HG03175 (cell line): ENCODE measurements around the gene SFR1.

Experiments
- ATAC-seq: cut with Tn5 transposase; IDR thresholded peaks from one replicate; pipeline ENCODE4 v1.9.1; 2021; ENCODE audit warnings: mild to moderate bottlenecking, moderate library complexity; ENCODE audit not compliant: unreplicated experiment

SFR1 gene

GRCh38 chr10:104104418-104104817 is 17.6 kb upstream of the SFR1 start:
- ATAC-seq: peak; percentile 42

GRCh38 chr10:104104926-104105325 is 17.0 kb upstream of the SFR1 start:
- ATAC-seq: peak; percentile 14

- ATAC-seq: peak; percentile 95
Observed at GRCh38 chr10:104109908-104110662, 11.9 kb upstream of the SFR1 start.

GRCh38 chr10:104113376-104113956 is 8.5 kb upstream of the SFR1 start:
- no peak for ATAC-seq

- ATAC-seq: no peak
Observed at GRCh38 chr10:104117839-104118323, 4.1 kb upstream of the SFR1 start.

GRCh38 chr10:104119996-104120395 is 2.0 kb upstream of the SFR1 start:
- ATAC-seq: no peak

- no peak for ATAC-seq
Observed at GRCh38 chr10:104120512-104120902, 1.5 kb upstream of the SFR1 start.

- peak; percentile 42 for ATAC-seq
Observed at GRCh38 chr10:104120903-104121484, 977 bp upstream of the SFR1 start.

- ATAC-seq: peak; percentile 2
Observed at GRCh38 chr10:104122225-104123107, 495 bp downstream of the SFR1 start.

GRCh38 chr10:104123397-104123796 is 1.4 kb downstream of the SFR1 start:
- ATAC-seq: no peak

- no peak for ATAC-seq
Observed at GRCh38 chr10:104127411-104127810, 5.4 kb downstream of the SFR1 start.

- ATAC-seq: no peak
Observed at GRCh38 chr10:104128214-104128613, 6.2 kb downstream of the SFR1 start.

- ATAC-seq: no peak
Observed at GRCh38 chr10:104130041-104130440, 8.1 kb downstream of the SFR1 start.

- no peak for ATAC-seq
Observed at GRCh38 chr10:104138131-104138530, 16.2 kb downstream of the SFR1 start.

GRCh38 chr10:104139221-104139620 is 17.2 kb downstream of the SFR1 start:
- no peak for ATAC-seq

GRCh38 chr10:104142081-104142480 is 20.1 kb downstream of the SFR1 start:
- ATAC-seq: no peak

- no peak for ATAC-seq
Observed at GRCh38 chr10:104143829-104144228, 21.9 kb downstream of the SFR1 start.

- ATAC-seq: no peak
Observed at GRCh38 chr10:104144931-104145330, 23.0 kb downstream of the SFR1 start.

- no peak for ATAC-seq
Observed at GRCh38 chr10:104146882-104147281, 24.9 kb downstream of the SFR1 start.

GRCh38 chr10:104150139-104150538 is 28.2 kb downstream of the SFR1 start:
- no peak for ATAC-seq

GRCh38 chr10:104151737-104152136 is 29.8 kb downstream of the SFR1 start:
- no peak for ATAC-seq
